22Rv1 (cell line): ENCODE results near the gene PTGES.

ENCODE experiments used
- ZFX ChIP-seq: fragments of 450-650 bp; IDR thresholded peaks from 2 replicates; pipeline ENCODE4 v1.6.1; 2017; ENCODE audit warnings: antibody characterized with exemption, borderline replicate concordance
- TF ChIP-seq, protein P1 (sequence below): fragments of 450-650 bp; IDR thresholded peaks from 2 replicates; pipeline ENCODE4 v1.5.1; 2017; ENCODE audit warnings: mild to moderate bottlenecking

DNA sequence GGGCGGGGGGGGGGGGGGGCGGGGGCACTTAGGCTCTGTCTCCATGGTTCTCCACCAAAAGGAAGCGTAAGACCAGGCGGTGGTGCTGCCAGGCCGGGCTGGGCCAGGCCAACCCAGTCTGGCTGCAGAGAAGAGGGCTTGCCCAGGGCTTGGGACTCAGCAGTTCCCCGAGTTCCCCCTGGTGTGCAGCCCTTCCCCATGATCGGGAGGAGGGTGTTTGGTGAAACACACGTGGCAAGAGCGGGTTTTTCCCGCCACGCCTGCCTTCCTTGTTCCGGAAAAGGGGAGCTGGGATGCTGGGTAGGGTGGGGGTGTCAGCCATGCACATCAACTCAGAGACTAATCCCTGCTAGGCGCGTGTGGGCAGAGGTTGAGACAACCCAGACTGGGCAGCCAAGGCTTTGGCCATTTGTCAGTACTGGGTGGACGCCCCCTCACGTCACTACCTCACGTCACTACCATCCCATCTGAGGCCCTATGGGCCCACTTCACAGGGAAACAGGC is 54.5 kb downstream of the PTGES start:
- TF ChIP-seq, protein P1, sequence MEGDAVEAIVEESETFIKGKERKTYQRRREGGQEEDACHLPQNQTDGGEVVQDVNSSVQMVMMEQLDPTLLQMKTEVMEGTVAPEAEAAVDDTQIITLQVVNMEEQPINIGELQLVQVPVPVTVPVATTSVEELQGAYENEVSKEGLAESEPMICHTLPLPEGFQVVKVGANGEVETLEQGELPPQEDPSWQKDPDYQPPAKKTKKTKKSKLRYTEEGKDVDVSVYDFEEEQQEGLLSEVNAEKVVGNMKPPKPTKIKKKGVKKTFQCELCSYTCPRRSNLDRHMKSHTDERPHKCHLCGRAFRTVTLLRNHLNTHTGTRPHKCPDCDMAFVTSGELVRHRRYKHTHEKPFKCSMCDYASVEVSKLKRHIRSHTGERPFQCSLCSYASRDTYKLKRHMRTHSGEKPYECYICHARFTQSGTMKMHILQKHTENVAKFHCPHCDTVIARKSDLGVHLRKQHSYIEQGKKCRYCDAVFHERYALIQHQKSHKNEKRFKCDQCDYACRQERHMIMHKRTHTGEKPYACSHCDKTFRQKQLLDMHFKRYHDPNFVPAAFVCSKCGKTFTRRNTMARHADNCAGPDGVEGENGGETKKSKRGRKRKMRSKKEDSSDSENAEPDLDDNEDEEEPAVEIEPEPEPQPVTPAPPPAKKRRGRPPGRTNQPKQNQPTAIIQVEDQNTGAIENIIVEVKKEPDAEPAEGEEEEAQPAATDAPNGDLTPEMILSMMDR, result no peak
- TF ChIP-seq ZFX, result no peak
